Kidney epithelial cell (primary cell): ENCODE measurements around the gene CDR2. TPM values are rescaled to one million over a fixed set of nuclear protein-coding genes. Genes with fewer than 3 reads are reported as not detected.

Source experiments
- DNase-seq: peaks from one replicate; pipeline ENCODE4 v3.0.0-alpha.2; 2010; ENCODE audit warnings: low read depth
- H3K27me3 ChIP-seq: 2 replicates; pipeline ENCODE4 v1.6.0; 2011; ENCODE audit warnings: low read length; ENCODE audit not compliant: control insufficient read depth, insufficient read depth
- H3K36me3 ChIP-seq: 2 replicates; pipeline ENCODE4 v1.5.1; 2011; ENCODE audit warnings: low read length; ENCODE audit not compliant: control insufficient read depth, insufficient read depth
- H3K4me3 ChIP-seq: 2 replicates; pipeline ENCODE4 v1.5.1; 2011; ENCODE audit warnings: low read depth, mild to moderate bottlenecking, control low read depth, low read length
- total RNA-seq: library from RNA; depleted of rRNA; stranded (reverse); fragments of >200 nt; gene quantifications from 2 replicates; pipeline ENCODE4 v1.2.3, GENCODE V29; 2015
- TF ChIP-seq, protein P1 (sequence below): IDR thresholded peaks from 2 replicates; pipeline ENCODE4 v1.5.1; 2011; ENCODE audit warnings: mild to moderate bottlenecking, moderate library complexity, low read length, control low read depth, inconsistent platforms; ENCODE audit not compliant: insufficient read depth, poor library complexity, severe bottlenecking

CDR2 gene
- total RNA-seq, 1 donor from 2014 or later: 27.0 TPM

DNA sequence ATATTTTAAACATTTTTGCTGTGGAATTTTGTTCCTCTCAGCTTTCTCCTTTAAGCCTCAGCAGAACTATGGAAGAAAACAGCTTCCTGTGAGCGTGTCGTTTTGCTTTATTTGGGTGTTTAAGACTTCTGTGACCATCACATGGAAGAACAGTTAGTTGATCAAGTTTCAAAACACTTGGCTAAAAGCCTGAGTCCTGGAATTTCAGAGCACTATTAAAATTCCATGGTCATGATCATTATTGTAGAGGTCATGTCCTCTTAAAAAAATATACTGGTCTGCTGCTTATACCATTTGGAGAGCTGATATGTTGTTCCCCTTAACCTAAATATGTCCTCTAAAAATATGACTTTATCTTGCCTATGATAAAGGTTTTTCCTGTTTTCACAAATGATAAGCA, 12.6 kb upstream of the CDR2 start:
- TF ChIP-seq, protein P1, sequence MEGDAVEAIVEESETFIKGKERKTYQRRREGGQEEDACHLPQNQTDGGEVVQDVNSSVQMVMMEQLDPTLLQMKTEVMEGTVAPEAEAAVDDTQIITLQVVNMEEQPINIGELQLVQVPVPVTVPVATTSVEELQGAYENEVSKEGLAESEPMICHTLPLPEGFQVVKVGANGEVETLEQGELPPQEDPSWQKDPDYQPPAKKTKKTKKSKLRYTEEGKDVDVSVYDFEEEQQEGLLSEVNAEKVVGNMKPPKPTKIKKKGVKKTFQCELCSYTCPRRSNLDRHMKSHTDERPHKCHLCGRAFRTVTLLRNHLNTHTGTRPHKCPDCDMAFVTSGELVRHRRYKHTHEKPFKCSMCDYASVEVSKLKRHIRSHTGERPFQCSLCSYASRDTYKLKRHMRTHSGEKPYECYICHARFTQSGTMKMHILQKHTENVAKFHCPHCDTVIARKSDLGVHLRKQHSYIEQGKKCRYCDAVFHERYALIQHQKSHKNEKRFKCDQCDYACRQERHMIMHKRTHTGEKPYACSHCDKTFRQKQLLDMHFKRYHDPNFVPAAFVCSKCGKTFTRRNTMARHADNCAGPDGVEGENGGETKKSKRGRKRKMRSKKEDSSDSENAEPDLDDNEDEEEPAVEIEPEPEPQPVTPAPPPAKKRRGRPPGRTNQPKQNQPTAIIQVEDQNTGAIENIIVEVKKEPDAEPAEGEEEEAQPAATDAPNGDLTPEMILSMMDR: no peak
- peak; percentile 51 for DNase-seq
- H3K27me3 ChIP-seq: no peaks in the 10 kb centered on the region
- H3K36me3 ChIP-seq: no peaks in the 10 kb centered on the region
- no peak overlapping the region for H3K4me3 ChIP-seq

DNA sequence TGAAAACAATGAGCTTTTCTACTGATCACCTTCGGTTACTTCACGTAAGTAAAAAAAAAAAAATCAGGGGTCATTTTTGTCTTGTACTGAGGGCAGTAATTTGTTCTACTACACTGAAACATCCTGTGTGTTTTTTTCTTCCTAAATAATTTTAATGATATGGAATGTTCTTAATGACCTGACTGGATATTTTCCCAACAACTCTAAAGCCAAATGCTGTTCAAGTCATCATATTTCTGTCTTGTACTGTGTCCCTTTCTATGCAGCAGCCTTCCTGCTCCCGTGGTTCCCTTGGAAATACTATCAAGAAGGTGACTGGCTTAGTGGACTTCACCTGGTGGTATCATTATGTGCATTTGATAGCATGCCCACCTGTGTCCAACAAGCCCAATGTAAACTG, 10.8 kb upstream of the CDR2 start:
- TF ChIP-seq, protein P1: no peak
- DNase-seq: no peak
- no peak overlapping the region for H3K4me3 ChIP-seq
- H3K27me3 ChIP-seq: no peaks in the 10 kb centered on the region
- H3K36me3 ChIP-seq: no peaks in the 10 kb centered on the region

DNA sequence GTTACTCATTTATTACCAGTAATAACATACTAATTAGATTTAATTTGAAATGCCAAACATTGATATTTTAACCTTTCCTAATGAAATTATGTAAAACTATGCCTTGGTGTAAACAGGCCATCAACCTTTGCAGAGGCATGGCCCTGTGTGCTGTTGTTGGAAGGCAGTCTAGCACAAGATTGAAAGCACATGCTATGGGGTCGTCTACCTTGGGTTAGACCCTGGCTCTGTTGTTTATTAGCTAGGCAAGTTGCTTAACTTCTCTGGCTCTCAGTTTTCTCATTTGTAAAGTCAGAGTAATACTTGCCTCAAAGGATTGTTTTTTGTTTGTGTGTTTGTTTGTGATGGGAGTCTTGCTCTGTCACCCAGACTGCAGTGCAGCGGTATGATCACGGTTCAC, 9.4 kb upstream of the CDR2 start:
- TF ChIP-seq, protein P1: no peak
- no peak overlapping the region for H3K4me3 ChIP-seq
- H3K36me3 ChIP-seq: no peaks in the 10 kb centered on the region
- DNase-seq: no peak
- no peaks in the 10 kb centered on the region for H3K27me3 ChIP-seq

DNA sequence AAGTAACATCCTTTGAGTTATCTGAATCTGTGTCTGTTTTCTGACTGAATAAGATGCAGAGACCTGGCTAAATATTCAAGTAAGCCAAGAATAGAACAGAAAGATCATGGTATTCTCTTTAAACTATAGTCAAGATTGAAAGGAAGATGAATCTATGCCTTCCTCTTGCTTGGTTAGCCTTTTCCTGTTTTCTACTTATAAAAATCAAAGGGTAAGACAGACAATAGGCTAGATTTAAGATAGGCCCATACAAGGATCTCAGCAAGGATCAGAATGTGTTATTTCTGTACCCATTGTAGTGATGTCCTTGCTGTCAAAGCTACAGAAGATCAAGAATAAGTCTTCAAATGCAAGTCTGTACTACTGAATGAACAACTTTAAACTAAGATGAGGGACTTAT, 7.0 kb upstream of the CDR2 start:
- H3K36me3 ChIP-seq: no peaks in the 10 kb centered on the region
- H3K27me3 ChIP-seq: no peaks in the 10 kb centered on the region
- H3K4me3 ChIP-seq: no peak overlapping the region
- no peak for DNase-seq
- TF ChIP-seq, protein P1: no peak

DNA sequence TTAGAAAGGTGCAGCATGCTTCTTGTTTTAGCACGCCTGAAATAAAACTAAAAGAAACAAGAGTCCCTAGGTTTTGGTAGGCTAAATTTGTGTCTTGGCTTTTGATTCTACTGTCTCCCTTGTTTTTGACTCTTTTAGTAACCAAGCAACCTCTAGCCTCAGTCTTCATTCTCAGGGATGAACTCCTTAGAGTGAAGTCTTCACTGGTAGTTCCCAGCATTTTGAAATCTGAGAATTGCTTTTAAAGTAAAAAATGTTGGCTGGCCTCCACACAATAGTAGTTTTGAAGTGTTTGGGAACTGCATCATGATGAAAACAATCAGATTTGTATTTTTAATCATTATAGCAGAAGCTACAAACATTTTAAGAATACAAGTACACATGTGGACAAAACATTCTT, 6.1 kb upstream of the CDR2 start:
- no peaks in the 10 kb centered on the region for H3K36me3 ChIP-seq
- TF ChIP-seq, protein P1: no peak
- no peak overlapping the region for H3K4me3 ChIP-seq
- no peaks in the 10 kb centered on the region for H3K27me3 ChIP-seq
- no peak for DNase-seq

DNA sequence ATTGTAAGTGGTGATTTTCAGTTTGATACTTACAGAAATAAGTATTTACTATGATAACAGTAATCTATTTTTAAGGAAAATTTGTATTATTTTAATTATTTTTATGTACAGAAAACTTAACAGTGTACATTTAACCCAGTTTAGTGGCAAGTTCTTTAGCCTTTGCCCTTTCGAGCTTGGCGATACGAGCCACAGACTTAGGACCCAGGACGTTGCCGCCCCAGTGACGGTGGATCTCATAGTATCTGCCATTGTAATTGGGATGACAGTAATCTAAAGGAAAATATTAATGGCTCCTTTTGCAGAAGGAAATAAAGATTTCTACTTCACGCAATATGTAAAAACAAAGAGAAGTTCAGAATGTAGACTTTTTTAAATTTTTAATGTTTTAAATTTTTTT, 5.2 kb upstream of the CDR2 start:
- TF ChIP-seq, protein P1: no peak
- no peak for DNase-seq

More for the DNA sequence above, 5.2 kb upstream of the CDR2 start:
- H3K27me3 ChIP-seq: no peaks in the 10 kb centered on the region
- H3K4me3 ChIP-seq: no peak overlapping the region
- H3K36me3 ChIP-seq: no peaks in the 10 kb centered on the region
